Stimulated activated CD4-positive, alpha-beta T cell treated with anti-CD3 and anti-CD28 coated beads, Interleukin-12 subunit alpha, Interleukin-12 subunit beta, amount 100 ng/mL, for 24 hours (primary cell): Measurements from ENCODE around the gene CAGE1.

Experiments
- DNase-seq, 2 experiments: peaks; one replicate each; pipeline ENCODE4 v3.0.0-alpha.2; 2020; ENCODE audit warnings: low read depth in 2 of 2

The CAGE1 gene

DNA sequence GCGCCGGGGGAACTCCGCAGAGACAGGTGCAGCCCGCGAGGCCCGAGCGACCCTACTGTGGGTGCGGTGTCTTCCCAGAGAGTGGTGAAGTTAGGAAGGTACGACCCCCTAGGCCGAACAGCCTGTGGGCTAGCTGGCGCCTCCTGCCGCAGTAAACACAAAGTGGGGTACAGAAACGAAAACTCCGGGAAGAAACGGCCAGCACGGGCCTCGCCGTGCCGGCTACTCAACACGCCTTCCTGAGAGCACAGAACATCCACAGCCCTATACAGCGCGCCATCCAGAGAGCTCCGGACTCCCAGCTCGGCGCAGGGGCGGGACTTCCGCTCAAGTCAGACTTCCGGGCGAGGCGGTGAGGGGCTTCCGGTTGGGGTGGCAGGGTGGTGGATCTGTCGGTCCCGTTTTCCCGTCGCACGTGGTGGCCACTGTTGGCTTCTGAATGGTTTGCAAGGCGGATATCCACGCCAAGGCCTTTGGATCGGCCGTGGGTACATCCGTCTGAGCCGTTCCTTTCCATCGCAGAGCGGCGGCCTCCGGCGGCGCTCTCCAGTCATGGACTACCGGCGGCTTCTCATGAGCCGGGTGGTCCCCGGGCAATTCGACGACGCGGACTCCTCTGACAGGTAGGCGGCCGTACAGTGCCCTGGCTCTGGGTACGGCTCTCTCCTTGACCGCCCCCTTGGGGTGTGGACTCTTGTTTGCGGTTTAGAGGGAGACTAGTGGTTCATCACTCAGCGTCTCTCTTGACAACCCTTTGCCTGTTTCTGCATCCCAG is at the start of gene CAGE1, which contains the start of gene RIOK1:
CAGE1 (minus strand) TSS at position 292 of the 775 bp plus-strand sequence. CDS start 2,569 bp downstream, outside the sequence.
RIOK1 (plus strand) TSS at position 358 of the 775 bp plus-strand sequence; CDS start at position 553, 195 bp downstream.
- peak; percentile 93 to 94 for DNase-seq

GRCh38 chr6:7439228-7439627 is 49.7 kb upstream of the CAGE1 start:
- no peak for DNase-seq

- no peak for DNase-seq
Measured at GRCh38 chr6:7438011-7438410, 48.5 kb upstream of the CAGE1 start.

- DNase-seq: no peak
Measured at GRCh38 chr6:7434672-7435071, 45.1 kb upstream of the CAGE1 start.

DNA sequence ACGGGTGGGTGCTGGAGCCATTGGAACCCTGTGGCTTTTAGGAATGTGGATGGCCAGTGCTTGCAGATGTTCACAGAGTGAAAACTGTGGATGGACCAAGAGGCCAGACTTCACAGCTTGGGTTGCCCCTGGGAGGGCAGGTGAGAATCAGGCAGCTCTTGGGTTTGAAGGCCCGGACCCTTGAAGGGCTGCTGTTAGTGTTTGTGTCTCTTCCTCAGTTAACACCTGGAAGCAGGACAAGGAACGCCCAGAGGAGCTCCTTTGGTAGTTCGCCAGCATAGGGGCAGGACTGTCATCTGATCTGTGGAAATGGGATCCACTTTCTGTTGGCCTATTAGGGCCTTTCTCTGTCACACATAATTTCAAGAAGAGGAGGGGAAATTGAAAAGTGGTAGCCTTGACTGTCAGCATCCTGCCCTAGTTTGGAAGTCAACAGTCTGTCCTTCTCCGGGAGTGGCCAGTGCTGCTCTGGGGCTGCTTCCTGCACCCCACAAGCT is 43.6 kb upstream of the CAGE1 start:
- no peak for DNase-seq

DNA sequence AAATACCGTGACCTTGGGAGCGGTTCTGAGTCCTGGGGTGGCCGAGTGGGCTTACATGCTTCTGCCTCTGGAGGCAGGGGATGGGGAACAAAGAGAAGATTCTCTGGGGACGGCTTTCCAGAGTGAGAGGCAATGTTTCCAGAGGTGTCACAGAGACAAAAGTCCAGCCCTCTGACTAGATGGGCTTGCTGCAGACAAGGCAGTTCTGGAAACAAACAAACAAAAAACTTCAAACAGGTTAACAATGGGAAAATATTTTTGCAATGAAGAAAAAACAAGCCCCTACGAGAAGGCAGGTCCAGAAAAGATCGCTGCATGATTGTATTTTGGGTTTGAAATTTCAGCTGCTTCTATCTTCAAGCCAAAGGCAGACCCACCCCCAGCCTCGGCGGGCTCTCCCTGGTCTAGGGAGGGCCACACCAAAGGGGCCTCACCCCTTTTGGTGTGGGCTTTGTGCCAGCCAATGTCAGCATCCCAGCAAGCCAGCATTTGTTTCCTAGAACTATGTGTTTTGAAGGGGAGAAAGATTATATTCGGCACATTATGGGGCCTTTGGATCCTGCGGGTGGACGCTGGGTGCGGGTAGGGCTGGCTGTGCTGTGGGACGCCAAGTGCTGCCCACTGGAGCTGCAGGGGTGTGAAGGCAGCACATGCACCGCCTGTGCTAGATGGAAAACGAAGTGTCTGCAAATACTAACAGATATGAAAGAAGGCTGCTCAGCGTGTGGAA is 43.0 kb upstream of the CAGE1 start:
- DNase-seq: no peak

DNA sequence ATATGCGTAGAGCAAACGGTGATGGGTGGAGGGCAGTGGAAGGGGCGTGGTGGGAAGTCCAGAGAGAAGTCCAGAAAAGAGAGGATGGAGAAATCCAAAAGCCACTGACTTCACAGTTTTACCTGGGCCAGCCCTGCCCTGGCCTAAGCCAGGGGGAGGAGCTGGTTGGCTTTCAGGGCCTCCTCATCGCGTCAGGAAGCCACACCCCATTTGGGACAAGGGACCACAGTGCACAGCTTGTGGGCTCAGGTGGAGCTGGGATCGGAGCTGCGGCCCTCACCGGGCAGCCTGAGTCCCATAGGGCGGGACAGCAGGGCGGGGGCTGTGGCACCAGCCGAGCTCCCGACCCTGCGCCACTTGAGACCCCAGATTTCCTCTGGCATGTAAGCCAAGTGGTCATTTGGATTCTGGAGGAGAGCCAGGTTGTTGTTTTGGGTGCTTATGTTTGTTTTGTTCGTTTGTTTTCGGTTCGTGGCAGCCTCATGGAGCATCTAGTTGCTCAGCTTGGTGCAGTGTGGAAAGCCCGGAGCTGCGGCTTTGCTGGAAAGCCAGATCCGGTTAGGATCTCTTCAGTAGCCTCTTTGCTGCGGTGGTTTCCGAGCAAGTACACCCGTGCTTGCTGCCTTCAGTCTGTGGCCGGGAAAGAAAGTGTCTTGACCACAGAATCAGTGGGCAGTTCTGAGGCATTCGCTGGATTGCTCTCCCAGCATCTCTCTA is 42.3 kb upstream of the CAGE1 start:
- DNase-seq: no peak

DNA sequence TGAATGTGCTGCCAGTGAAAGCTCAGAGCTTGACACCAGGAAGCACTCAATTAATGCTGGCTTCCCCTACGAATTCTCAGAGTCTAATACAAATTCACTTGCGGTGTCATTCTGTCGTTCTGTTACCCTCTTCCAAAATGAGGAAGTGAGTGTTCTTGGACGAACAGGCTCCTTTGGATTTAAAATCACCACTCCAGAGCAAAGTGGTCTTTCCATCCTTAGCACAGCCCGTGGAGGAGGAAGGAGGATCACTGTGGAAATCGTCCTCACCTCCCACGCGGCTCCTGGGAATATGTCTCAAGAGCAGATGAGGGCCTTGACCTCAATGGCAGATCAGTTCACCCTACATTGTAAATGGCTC is 41.8 kb upstream of the CAGE1 start:
- DNase-seq: no peak

- no peak for DNase-seq
Measured at GRCh38 chr6:7426447-7427169, 37.1 kb upstream of the CAGE1 start.

DNA sequence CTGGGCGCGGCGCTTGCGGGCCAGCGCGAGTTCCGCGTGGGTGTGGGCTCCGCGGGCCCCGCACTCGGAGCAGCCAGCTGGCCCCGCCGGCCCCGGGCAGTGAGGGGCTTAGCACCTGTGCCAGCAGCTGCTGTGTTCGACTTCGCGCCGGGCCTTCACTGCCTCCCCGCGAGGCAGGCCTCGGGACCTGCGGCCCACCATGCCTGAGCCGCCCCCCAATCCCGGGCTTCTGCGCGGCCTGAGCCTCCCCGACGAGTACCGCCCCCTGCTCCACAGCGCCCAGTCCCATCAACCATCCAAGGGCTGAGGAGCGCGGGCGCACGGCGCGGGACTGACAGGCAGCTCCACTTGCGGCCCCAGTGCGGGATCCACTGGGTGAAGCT is 36.3 kb upstream of the CAGE1 start:
- no peak for DNase-seq

GRCh38 chr6:7424967-7425807 is 35.6 kb upstream of the CAGE1 start:
- no peak for DNase-seq

GRCh38 chr6:7424058-7424457 is 34.5 kb upstream of the CAGE1 start:
- no peak for DNase-seq

GRCh38 chr6:7421066-7421465 is 31.5 kb upstream of the CAGE1 start:
- DNase-seq: no peak

DNA sequence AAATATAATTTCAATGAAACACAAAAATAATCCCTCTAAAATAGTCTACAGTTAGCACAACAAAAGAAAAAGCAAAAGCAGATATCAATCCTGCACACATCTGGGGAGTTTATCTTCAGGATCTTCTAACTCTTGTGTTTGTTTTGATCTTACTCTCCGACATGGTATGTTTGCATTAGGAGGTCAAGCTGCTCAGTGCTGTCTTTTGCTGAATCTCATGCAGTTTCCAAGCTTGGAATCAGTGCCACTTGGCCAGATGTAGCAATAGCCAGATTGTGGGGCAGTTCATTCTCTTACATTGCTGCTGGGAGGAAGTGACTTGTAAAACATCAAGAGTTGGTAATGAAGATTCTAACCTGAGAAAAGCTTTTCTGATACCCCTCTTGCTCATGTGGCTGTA is 29.5 kb upstream of the CAGE1 start:
- no peak for DNase-seq

GRCh38 chr6:7418238-7418905 is 28.8 kb upstream of the CAGE1 start:
- no peak for DNase-seq

DNA sequence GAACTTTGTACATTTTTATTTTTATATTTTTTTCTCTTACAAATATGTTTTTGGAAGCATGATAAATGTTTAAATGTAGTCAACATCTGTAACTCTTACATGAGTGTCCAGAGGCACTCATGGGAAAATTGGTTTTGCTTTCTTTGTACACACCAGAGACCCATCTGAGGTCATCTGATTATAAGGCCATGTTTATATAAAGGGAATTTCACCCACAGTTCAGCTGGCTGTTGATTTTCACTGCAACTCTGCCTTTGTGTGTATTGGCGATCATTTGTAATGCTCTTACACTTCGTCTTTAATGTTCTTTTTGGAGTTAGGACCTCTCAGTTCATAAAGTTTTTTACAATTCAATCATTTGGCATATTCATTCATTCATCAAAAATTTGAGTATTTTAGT is 28.1 kb upstream of the CAGE1 start:
- no peak for DNase-seq

- DNase-seq: no peak
Measured at GRCh38 chr6:7414811-7415210, 25.3 kb upstream of the CAGE1 start.

- no peak for DNase-seq
Measured at GRCh38 chr6:7413151-7413823, 23.7 kb upstream of the CAGE1 start.

- DNase-seq: no peak
Measured at GRCh38 chr6:7411328-7411727, 21.8 kb upstream of the CAGE1 start.

- DNase-seq: no peak
Measured at GRCh38 chr6:7410851-7411250, 21.3 kb upstream of the CAGE1 start.
